B cell (primary cell): ENCODE measurements around the gene OR1J1. TPM values are rescaled to one million over a fixed set of nuclear protein-coding genes. Genes with fewer than 3 reads are reported as not detected.

Experiments
- ATAC-seq: fragments of 200-7000 bp; cut with Tn5 transposase; one replicate; pipeline ENCODE4 v1.10.0; 2021; ENCODE audit warnings: low read depth, mild to moderate bottlenecking, moderate number of reproducible peaks, moderate library complexity
- CTCF ChIA-PET: fragments of 350-600 bp; sonication (Branson Sonifier 250); formaldehyde crosslinking; loops from one replicate; lab custom pipeline; 2021; ENCODE audit warnings: antibody characterized with exemption, inconsistent platforms; lab: Charles Lee
- POLR2A ChIA-PET: fragments of 350-600 bp; sonication (Branson Sonifier 250); formaldehyde crosslinking; loops from one replicate; lab custom pipeline; 2021; ENCODE audit warnings: antibody characterized with exemption; lab: Charles Lee
- DNase-seq: peaks from one replicate; pipeline ENCODE4 v3.0.0; 2013
- H2AFZ ChIP-seq: 2 replicates; pipeline ENCODE4 v1.6.1; 2012; ENCODE audit warnings: mild to moderate bottlenecking, low read depth, low read length; ENCODE audit not compliant: insufficient read depth, poor library complexity, severe bottlenecking
- H3K27ac ChIP-seq, 2 donors: 1 replicate in 1 of 2; 2 replicates in 1 of 2; pipeline ENCODE4 v1.5.1; 2012 to 2013; ENCODE audit warnings: low read length in 2 of 2, mild to moderate bottlenecking in 2 of 2, moderate library complexity in 1 of 2
- H3K27me3 ChIP-seq, 4 experiments: fragments of 200-600 bp in 1 of 4; sonication (generic) in 1 of 4; replicated peaks in 1 of 4; 1 replicate in 2 of 4; 2 replicates in 2 of 4; pipeline versions ENCODE4 v1.6.1 to v1.7.0; 2013 to 2016; ENCODE audit warnings: low read length in 3 of 4, mild to moderate bottlenecking in 2 of 4, mixed read lengths in 1 of 4, moderate library complexity in 1 of 4; ENCODE audit not compliant: insufficient read depth in 4 of 4, control insufficient read depth in 3 of 4; ENCODE audit errors: control extremely low read depth in 1 of 4
- H3K36me3 ChIP-seq, 2 experiments: replicated peaks in 1 of 2; 1 replicate in 1 of 2; 2 replicates in 1 of 2; pipeline versions ENCODE4 v1.6.1 to v1.7.1; 2013; ENCODE audit warnings: low read length in 1 of 2; ENCODE audit not compliant: insufficient read depth in 2 of 2, control insufficient read depth in 1 of 2; ENCODE audit errors: control extremely low read depth in 1 of 2, extremely low read depth in 1 of 2
- H3K4me1 ChIP-seq, 2 donors: fragments of 200-600 bp in 1 of 2; sonication (generic) in 1 of 2; 1 replicate in 1 of 2; 2 replicates in 1 of 2; pipeline versions ENCODE4 v1.5.1 to v1.6.1; 2013 to 2017; ENCODE audit warnings: low read length in 2 of 2; ENCODE audit not compliant: control insufficient read depth in 2 of 2, insufficient read depth in 2 of 2
- H3K4me2 ChIP-seq: replicated peaks from 2 replicates; pipeline ENCODE3; 2012; ENCODE audit warnings: mild to moderate bottlenecking, low read depth, low read length; ENCODE audit not compliant: poor library complexity, severe bottlenecking
- H3K4me3 ChIP-seq, 5 experiments: fragments of 200-600 bp in 1 of 5; sonication (generic) in 1 of 5; 1 replicate in 3 of 5; 2 replicates in 2 of 5; pipeline versions ENCODE4 v1.5.1 to v1.7.0; 2011 to 2016; ENCODE audit warnings: low read length in 4 of 5, mild to moderate bottlenecking in 4 of 5, low read depth in 2 of 5, control low read depth in 1 of 5, moderate library complexity in 1 of 5; ENCODE audit not compliant: insufficient read depth in 1 of 5; ENCODE audit errors: control extremely low read depth in 1 of 5, extremely low read depth in 1 of 5
- H3K79me2 ChIP-seq: fragments of 200-600 bp; sonication (generic); one replicate; pipeline ENCODE4 v1.6.0; 2016; ENCODE audit warnings: low read length; ENCODE audit not compliant: control insufficient read depth, insufficient read depth
- H3K9ac ChIP-seq: fragments of 200-600 bp; sonication (generic); 2 replicates; pipeline ENCODE4 v1.6.1; 2017; ENCODE audit warnings: mild to moderate bottlenecking, low read length, moderate library complexity
- H3K9me3 ChIP-seq, 3 donors: one replicate each; pipeline versions ENCODE4 v1.6.1 to v1.7.1; 2013; ENCODE audit warnings: low read length in 2 of 3; ENCODE audit not compliant: control insufficient read depth in 2 of 3, insufficient read depth in 1 of 3; ENCODE audit errors: control extremely low read depth in 1 of 3
- H4K20me1 ChIP-seq: 2 replicates; pipeline ENCODE4 v1.6.0; 2012; ENCODE audit warnings: mild to moderate bottlenecking, low read length; ENCODE audit not compliant: insufficient read depth, control insufficient read depth, poor library complexity, severe bottlenecking
- H3K27ac Mint-ChIP-seq: one replicate; pipeline ENCODE4 v1.8.0; 2021; ENCODE audit warnings: mixed read lengths
- H3K27me3 Mint-ChIP-seq: one replicate; pipeline ENCODE4 v1.8.0; 2021; ENCODE audit warnings: mixed read lengths
- H3K4me1 Mint-ChIP-seq: one replicate; pipeline ENCODE4 v1.8.0; 2021; ENCODE audit warnings: mixed read lengths
- H3K4me3 Mint-ChIP-seq: one replicate; pipeline ENCODE4 v1.8.0; 2021; ENCODE audit warnings: mixed read lengths
- H3K9me3 Mint-ChIP-seq: one replicate; pipeline ENCODE4 v1.8.0; 2022; ENCODE audit warnings: mixed read lengths; ENCODE audit not compliant: insufficient read depth
- CTCF ChIP-seq: fragments of 200-600 bp; IDR thresholded peaks from one replicate; pipeline ENCODE4 v1.8.0; 2022; ENCODE audit warnings: antibody characterized with exemption, mild to moderate bottlenecking
- EZH2 ChIP-seq: IDR thresholded peaks from 2 replicates; pipeline ENCODE4 v1.6.1; 2012; ENCODE audit warnings: borderline replicate concordance, low read depth, mild to moderate bottlenecking, moderate library complexity, low read length; ENCODE audit not compliant: insufficient read depth, poor library complexity, severe bottlenecking
- WGBS: methylation state at CpG from one replicate; pipeline ENCODE4 v1.1.5; 2013; ENCODE audit warnings: missing lambda C conversion rate; ENCODE audit not compliant: insufficient coverage; 5-methylcytosine and 5-hydroxymethylcytosine counted together
- intact Hi-C: fragments of 100-400 bp; cut with micrococcal nuclease; formaldehyde crosslinking; loops from one replicate; pipeline ENCODE4 v1.10.0; 2022
- polyA plus RNA-seq: library from polyadenylated mRNA; depleted of rRNA; stranded (reverse); fragments of >200 nt; gene quantifications from 2 replicates; pipeline ENCODE4 v1.2.3, GENCODE V29; 2012
- total RNA-seq, 2 donors: library from RNA; stranded (reverse); fragments of 120-200 nt in 1 of 2; gene quantifications; 1 replicate in 1 of 2; 2 replicates in 1 of 2; pipeline versions ENCODE4 v1.2.3 to v1.2.4, GENCODE V29; 2013 to 2022

OR1J1 gene
- total and polyA plus RNA-seq, 2 donors (not counting 1 experiment from before 2014, with no cell fraction given): not detected

GRCh38 chr9:122518841-122519240 is 41.1 kb upstream of the OR1J1 start, which contains the start of gene OR1J4:
OR1J4 (plus strand) TSS chr9:122519141; CDS start chr9:122519141, 0 bp downstream.
- no peak for DNase-seq
- no peaks in the 10 kb centered on the region for H3K36me3 ChIP-seq
- CTCF ChIA-PET: no interaction called here

GRCh38 chr9:122518226-122518625 is 40.5 kb upstream of the OR1J1 start:
- Histone ChIP-seq H3K79me2 (no peaks in the 10 kb centered on the region), H3K9ac (no peak overlapping the region), H3K4me2 (no peak overlapping the region), H3K36me3 (no peaks in the 10 kb centered on the region), H3K4me3 (no peak overlapping the region), H4K20me1 (no peaks in the 10 kb centered on the region), H3K4me1 (no peaks in the 10 kb centered on the region), H3K9me3 (no peaks in the 10 kb centered on the region), H3K27me3 (peaks cover 0 to 10% (median 3%) of the 10 kb centered on the region in 4 experiments), H3K27ac (no peak overlapping the region), H2AFZ (no peak overlapping the region)
- Mint-ChIP-seq H3K4me3 (no peak overlapping the region), H3K27ac (no peak overlapping the region), H3K4me1 (no peaks in the 10 kb centered on the region), H3K9me3 (no peaks in the 10 kb centered on the region), H3K27me3 (peaks cover 28% of the 10 kb centered on the region)
- ATAC-seq (no peak), DNase-seq (no peak)
- 82% methylated on average over 2 of the region's 2 CpGs for WGBS
- TF ChIP-seq EZH2 (no peak), CTCF (no peak)
- ChIA-PET POLR2A (no interaction called here), CTCF (no interaction called here)
- intact Hi-C loops: no loop called here

More at GRCh38 chr9:122518841-122519240, 41.1 kb upstream of the OR1J1 start, which contains the start of gene OR1J4:
- Mint-ChIP-seq H3K4me1 (no peaks in the 10 kb centered on the region), H3K9me3 (no peaks in the 10 kb centered on the region), H3K4me3 (no peak within 1 kb of the TSS), H3K27ac (no peak within 1 kb of the TSS), H3K27me3 (peaks cover 31% of the 10 kb centered on the region)
- Histone ChIP-seq H3K79me2 (no peaks in the 10 kb centered on the region), H3K9me3 (no peaks in the 10 kb centered on the region), H3K4me3 (no peak within 1 kb of the TSS), H3K4me1 (no peaks in the 10 kb centered on the region), H4K20me1 (no peaks in the 10 kb centered on the region), H3K27ac (no peak within 1 kb of the TSS), H3K27me3 (peaks cover 0 to 10% (median 4%) of the 10 kb centered on the region in 4 experiments), H3K9ac (no peak within 1 kb of the TSS), H3K4me2 (no peak within 1 kb of the TSS), H2AFZ (no peak within 1 kb of the TSS)
- ATAC-seq: no peak
- intact Hi-C loops: no loop called here
- TF ChIP-seq CTCF (no peak), EZH2 (no peak)
- no CpG with 5 or more reads among the region's 4 CpGs for WGBS
- POLR2A ChIA-PET: no interaction called here
